Nephron progenitor cell (in vitro differentiated cells): ENCODE results near the gene AKAP17A.
"Not testable (repeated sequence)": the region's sequence is repeated elsewhere in the genome, so short reads cannot be mapped to it uniquely, and the experiment has no call there.

ENCODE experiments used
- DNase-seq: peaks from one replicate; pipeline ENCODE4 v3.0.0; 2021
- H3K27ac Mint-ChIP-seq: 2 replicates; pipeline ENCODE4 v1.8.0; 2021; ENCODE audit warnings: mild to moderate bottlenecking, moderate library complexity, mixed read lengths
- H3K27me3 Mint-ChIP-seq: 2 replicates; pipeline ENCODE4 v1.8.0; 2021; ENCODE audit warnings: mild to moderate bottlenecking, low read depth, mixed read lengths; ENCODE audit not compliant: poor library complexity
- H3K36me3 Mint-ChIP-seq: 2 replicates; pipeline ENCODE4 v1.8.0; 2021; ENCODE audit warnings: low read depth, mixed read lengths
- H3K4me1 Mint-ChIP-seq: 2 replicates; pipeline ENCODE4 v1.8.0; 2021; ENCODE audit warnings: mixed read lengths
- H3K4me3 Mint-ChIP-seq: 2 replicates; pipeline ENCODE4 v1.8.0; 2021; ENCODE audit warnings: mild to moderate bottlenecking, moderate library complexity, mixed read lengths
- H3K9me3 Mint-ChIP-seq: 2 replicates; pipeline ENCODE4 v1.8.0; 2021; ENCODE audit warnings: mild to moderate bottlenecking, moderate library complexity, mixed read lengths
- TF ChIP-seq, protein P1 (sequence below): fragments of 200-600 bp; sonication (generic); IDR thresholded peaks from 2 replicates; pipeline ENCODE4 v1.5.0; 2021; ENCODE audit warnings: antibody characterized with exemption

AKAP17A gene

GRCh38 chrX:1564750-1565683 lies 26.4 kb upstream of the AKAP17A start:
- Mint-ChIP-seq H3K9me3 (no peaks in the 10 kb centered on the region), H3K36me3 (no peaks in the 10 kb centered on the region), H3K4me1 (no peaks in the 10 kb centered on the region), H3K27me3 (peaks cover 34% of the 10 kb centered on the region), H3K27ac (no peak overlapping the region), H3K4me3 (no peak overlapping the region)
- DNase-seq: no peak
- TF ChIP-seq, protein P1, sequence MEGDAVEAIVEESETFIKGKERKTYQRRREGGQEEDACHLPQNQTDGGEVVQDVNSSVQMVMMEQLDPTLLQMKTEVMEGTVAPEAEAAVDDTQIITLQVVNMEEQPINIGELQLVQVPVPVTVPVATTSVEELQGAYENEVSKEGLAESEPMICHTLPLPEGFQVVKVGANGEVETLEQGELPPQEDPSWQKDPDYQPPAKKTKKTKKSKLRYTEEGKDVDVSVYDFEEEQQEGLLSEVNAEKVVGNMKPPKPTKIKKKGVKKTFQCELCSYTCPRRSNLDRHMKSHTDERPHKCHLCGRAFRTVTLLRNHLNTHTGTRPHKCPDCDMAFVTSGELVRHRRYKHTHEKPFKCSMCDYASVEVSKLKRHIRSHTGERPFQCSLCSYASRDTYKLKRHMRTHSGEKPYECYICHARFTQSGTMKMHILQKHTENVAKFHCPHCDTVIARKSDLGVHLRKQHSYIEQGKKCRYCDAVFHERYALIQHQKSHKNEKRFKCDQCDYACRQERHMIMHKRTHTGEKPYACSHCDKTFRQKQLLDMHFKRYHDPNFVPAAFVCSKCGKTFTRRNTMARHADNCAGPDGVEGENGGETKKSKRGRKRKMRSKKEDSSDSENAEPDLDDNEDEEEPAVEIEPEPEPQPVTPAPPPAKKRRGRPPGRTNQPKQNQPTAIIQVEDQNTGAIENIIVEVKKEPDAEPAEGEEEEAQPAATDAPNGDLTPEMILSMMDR: no peak

GRCh38 chrX:1574181-1574580 lies 17.2 kb upstream of the AKAP17A start:
- not testable (repeated sequence) for DNase-seq, H3K9me3 Mint-ChIP-seq, H3K27me3 Mint-ChIP-seq, H3K27ac Mint-ChIP-seq, H3K36me3 Mint-ChIP-seq, H3K4me1 Mint-ChIP-seq, H3K4me3 Mint-ChIP-seq

- H3K27ac Mint-ChIP-seq: no peak overlapping the region
- no peaks in the 10 kb centered on the region for H3K9me3 Mint-ChIP-seq
- H3K36me3 Mint-ChIP-seq: no peaks in the 10 kb centered on the region
- TF ChIP-seq, protein P1: no peak
- peaks cover 2% of the 10 kb centered on the region for H3K27me3 Mint-ChIP-seq
- DNase-seq: no peak
- H3K4me1 Mint-ChIP-seq: no peaks in the 10 kb centered on the region
- H3K4me3 Mint-ChIP-seq: no peak overlapping the region
Observed at GRCh38 chrX:1576201-1576992, 15.0 kb upstream of the AKAP17A start.

GRCh38 chrX:1577845-1578244 lies 13.6 kb upstream of the AKAP17A start:
- H3K4me3 Mint-ChIP-seq: no peak overlapping the region
- peaks cover 5% of the 10 kb centered on the region for H3K27me3 Mint-ChIP-seq
- H3K27ac Mint-ChIP-seq: no peak overlapping the region

DNA sequence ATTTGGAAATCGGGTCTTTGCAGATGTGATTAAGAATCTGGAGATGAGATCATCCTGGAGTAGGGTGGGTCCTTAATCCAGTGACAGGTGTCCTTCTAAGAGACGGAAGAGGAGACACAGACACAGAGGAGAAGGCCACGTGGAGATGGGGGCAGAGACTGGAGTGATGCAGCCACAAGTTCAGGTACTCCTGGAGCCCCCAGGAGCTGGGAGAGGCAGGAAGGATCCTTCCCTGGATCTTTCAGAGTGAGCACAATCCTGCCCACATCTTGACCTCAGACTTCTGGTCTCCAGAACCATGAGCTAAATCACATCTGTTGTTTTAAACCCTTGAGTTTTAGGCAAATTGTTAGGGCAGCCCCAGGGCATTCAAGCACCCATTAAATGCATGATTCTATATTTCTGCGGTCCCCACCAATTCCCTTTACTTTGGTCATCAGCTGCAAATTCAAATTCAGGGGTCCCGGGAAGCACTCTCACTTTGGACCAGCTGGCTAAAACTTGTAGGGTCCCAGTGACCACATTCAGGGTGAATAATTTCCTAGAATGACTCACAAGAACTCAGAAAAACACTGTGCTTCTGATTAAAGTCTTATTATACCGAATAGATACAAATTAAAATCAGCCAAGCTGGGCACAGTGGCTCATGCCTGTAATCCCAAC lies 12.8 kb upstream of the AKAP17A start:
- Mint-ChIP-seq H3K36me3 (no peaks in the 10 kb centered on the region), H3K4me1 (no peaks in the 10 kb centered on the region), H3K9me3 (peaks cover 10% of the 10 kb centered on the region), H3K27ac (no peak overlapping the region), H3K4me3 (no peak overlapping the region), H3K27me3 (peaks cover 4% of the 10 kb centered on the region)
- DNase-seq: no peak
- TF ChIP-seq, protein P1: no peak

More at GRCh38 chrX:1577845-1578244, 13.6 kb upstream of the AKAP17A start:
- TF ChIP-seq, protein P1: no peak
- H3K36me3 Mint-ChIP-seq: no peaks in the 10 kb centered on the region
- no peak for DNase-seq
- no peaks in the 10 kb centered on the region for H3K4me1 Mint-ChIP-seq
- peaks cover 2% of the 10 kb centered on the region for H3K9me3 Mint-ChIP-seq

- Mint-ChIP-seq H3K27me3 (peaks cover 10% of the 10 kb centered on the region), H3K4me3 (no peak overlapping the region), H3K4me1 (no peaks in the 10 kb centered on the region), H3K9me3 (peaks cover 14% of the 10 kb centered on the region), H3K36me3 (no peaks in the 10 kb centered on the region), H3K27ac (no peak overlapping the region)
- TF ChIP-seq, protein P1: peak; percentile 59
- peak; percentile 54 for DNase-seq
Observed at GRCh38 chrX:1581132-1581531, 10.3 kb upstream of the AKAP17A start.
